HepG2 (cell line): ENCODE results near the gene CEP83. TPM values are rescaled to one million over a fixed set of nuclear protein-coding genes. Genes with fewer than 3 reads are reported as not detected.
"Not testable (repeated sequence)": the region's sequence is repeated elsewhere in the genome, so short reads cannot be mapped to it uniquely, and the experiment has no call there.

Source experiments
- ELF3 ChIP-seq: IDR thresholded peaks from 2 replicates; pipeline ENCODE4 v1.6.1; 2016; ENCODE audit warnings: missing genetic modification reagents, missing compliant biosample characterization
- FOXA1 ChIP-seq, 2 experiments: fragments of 450-650 bp in 1 of 2; sonication (generic) in 1 of 2; formaldehyde crosslinking in 1 of 2; IDR thresholded peaks; 2 replicates each; pipeline versions ENCODE4 v1.4.0 to v1.6.1; 2016 to 2020; ENCODE audit warnings: missing genetic modification reagents in 1 of 2
- FOXA3 ChIP-seq: IDR thresholded peaks from 2 replicates; pipeline ENCODE4 v1.6.1; 2016; ENCODE audit warnings: missing genetic modification reagents, missing compliant biosample characterization
- FOXC1 ChIP-seq: sonication (generic); formaldehyde crosslinking; IDR thresholded peaks from 2 replicates; pipeline ENCODE4 v1.8.0; 2022; ENCODE audit warnings: mild to moderate bottlenecking, missing genetic modification reagents, borderline replicate concordance
- HDAC1 ChIP-seq: sonication (generic); formaldehyde crosslinking; IDR thresholded peaks from 2 replicates; pipeline ENCODE4 v1.5.1; 2020; ENCODE audit warnings: mild to moderate bottlenecking, missing genetic modification reagents
- HIVEP1 ChIP-seq: sonication (generic); formaldehyde crosslinking; IDR thresholded peaks from 2 replicates; pipeline ENCODE4 v1.4.0; 2020; ENCODE audit warnings: mild to moderate bottlenecking, missing genetic modification reagents
- SALL1 ChIP-seq: sonication (generic); formaldehyde crosslinking; IDR thresholded peaks from 2 replicates; pipeline ENCODE4 v1.8.0; 2022; ENCODE audit warnings: mild to moderate bottlenecking, missing genetic modification reagents
- SOX6 ChIP-seq, 2 experiments: fragments of 450-650 bp in 1 of 2; sonication (generic) in 1 of 2; formaldehyde crosslinking in 1 of 2; IDR thresholded peaks; 2 replicates each; pipeline versions ENCODE4 v1.4.0 to v1.6.1; 2017 to 2020; ENCODE audit warnings: antibody characterized with exemption in 1 of 2, mild to moderate bottlenecking in 1 of 2, missing genetic modification reagents in 1 of 2
- SP4 ChIP-seq: sonication (generic); formaldehyde crosslinking; IDR thresholded peaks from 2 replicates; pipeline ENCODE4 v1.8.1; 2023; ENCODE audit warnings: mild to moderate bottlenecking, missing genetic modification reagents
- TBX2 ChIP-seq: sonication (generic); formaldehyde crosslinking; IDR thresholded peaks from 2 replicates; pipeline ENCODE4 v1.5.0; 2020; ENCODE audit warnings: missing genetic modification reagents, mild to moderate bottlenecking, borderline replicate concordance
- ZNF772 ChIP-seq: sonication (generic); formaldehyde crosslinking; IDR thresholded peaks from 2 replicates; pipeline ENCODE4 v1.5.0; 2020; ENCODE audit warnings: mild to moderate bottlenecking, missing genetic modification reagents
- polyA plus RNA-seq, 8 experiments: library from polyadenylated mRNA; depleted of rRNA in 3 of 8; stranded (reverse) in 7 of 8; unstranded in 1 of 8; fragments of >200 nt; fragmentation: Illumina TruSeq in 4 of 8; extraction: Trizol in 4 of 8; gene quantifications; 2 replicates each; pipeline versions ENCODE4 v1.2.1 to v1.2.3, GENCODE V29; 2011 to 2016; ENCODE audit warnings: low read depth in 4 of 8, missing spikeins in 1 of 8, mixed read lengths in 1 of 8; ENCODE audit not compliant: insufficient read depth in 1 of 8
- total RNA-seq, 5 experiments: library from RNA; depleted of rRNA; stranded (reverse); fragments of >200 nt; fragmentation: Illumina TruSeq; extraction: Trizol; gene quantifications; 2 replicates each; pipeline ENCODE4 v1.2.3, GENCODE V29; 2016; ENCODE audit warnings: low read depth in 1 of 5
- TF ChIP-seq, protein P1 (sequence below): sonication (generic); formaldehyde crosslinking; IDR thresholded peaks from 2 replicates; pipeline ENCODE4 v1.5.1; 2020; ENCODE audit warnings: mild to moderate bottlenecking, missing genetic modification reagents, moderate library complexity
- TF ChIP-seq, protein P2 (sequence below): sonication (generic); formaldehyde crosslinking; IDR thresholded peaks from 2 replicates; pipeline ENCODE4; 2020; ENCODE audit warnings: missing genetic modification reagents, mild to moderate bottlenecking, borderline replicate concordance
- TF ChIP-seq, protein P3 (sequence below): sonication (generic); formaldehyde crosslinking; IDR thresholded peaks from 2 replicates; pipeline ENCODE4 v1.4.0; 2020; ENCODE audit warnings: mild to moderate bottlenecking, missing genetic modification reagents
- TF ChIP-seq, protein P4 (sequence below): sonication (generic); formaldehyde crosslinking; IDR thresholded peaks from 2 replicates; pipeline ENCODE4 v1.8.0; 2022; ENCODE audit warnings: missing genetic modification reagents, mild to moderate bottlenecking, moderate library complexity, borderline replicate concordance

Gene CEP83
- total and polyA plus RNA-seq, 2 of the 13 experiments (the other 11 are each of a cell fraction or from before 2014, with no cell fraction given) = 6.2 to 19.2 TPM

DNA sequence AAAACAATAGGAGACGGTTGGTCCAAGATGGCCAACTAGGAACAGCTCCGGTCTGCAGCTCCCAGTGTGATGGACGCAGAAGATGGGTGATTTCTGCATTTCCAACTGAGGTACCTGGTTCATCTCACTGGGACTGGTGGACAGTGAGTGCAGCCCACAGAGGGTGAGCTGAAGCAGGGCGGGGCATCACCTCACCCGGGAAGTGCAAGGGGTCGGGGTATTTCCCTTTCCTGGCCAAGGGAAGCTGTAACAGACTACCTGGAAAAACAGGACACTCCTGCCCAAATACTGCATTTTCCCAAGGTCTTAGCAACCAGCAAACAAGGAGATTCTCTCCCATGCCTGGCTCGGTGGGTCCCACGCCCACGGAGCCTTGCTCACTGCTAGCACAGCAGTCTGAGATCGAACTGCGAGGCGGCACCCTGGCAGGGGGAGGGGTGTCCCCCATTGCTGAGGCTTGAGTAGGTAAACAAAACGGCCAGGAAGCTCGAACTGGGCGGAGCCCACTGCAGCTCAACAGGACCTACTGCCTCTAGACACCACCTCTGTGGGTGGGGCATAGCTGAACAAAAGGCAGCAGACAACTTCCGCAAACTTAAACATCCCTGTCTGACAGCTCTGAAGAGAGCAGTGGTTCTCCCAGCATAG lies 70.1 kb downstream of the CEP83 start (continued):
- TF ChIP-seq, protein P1, sequence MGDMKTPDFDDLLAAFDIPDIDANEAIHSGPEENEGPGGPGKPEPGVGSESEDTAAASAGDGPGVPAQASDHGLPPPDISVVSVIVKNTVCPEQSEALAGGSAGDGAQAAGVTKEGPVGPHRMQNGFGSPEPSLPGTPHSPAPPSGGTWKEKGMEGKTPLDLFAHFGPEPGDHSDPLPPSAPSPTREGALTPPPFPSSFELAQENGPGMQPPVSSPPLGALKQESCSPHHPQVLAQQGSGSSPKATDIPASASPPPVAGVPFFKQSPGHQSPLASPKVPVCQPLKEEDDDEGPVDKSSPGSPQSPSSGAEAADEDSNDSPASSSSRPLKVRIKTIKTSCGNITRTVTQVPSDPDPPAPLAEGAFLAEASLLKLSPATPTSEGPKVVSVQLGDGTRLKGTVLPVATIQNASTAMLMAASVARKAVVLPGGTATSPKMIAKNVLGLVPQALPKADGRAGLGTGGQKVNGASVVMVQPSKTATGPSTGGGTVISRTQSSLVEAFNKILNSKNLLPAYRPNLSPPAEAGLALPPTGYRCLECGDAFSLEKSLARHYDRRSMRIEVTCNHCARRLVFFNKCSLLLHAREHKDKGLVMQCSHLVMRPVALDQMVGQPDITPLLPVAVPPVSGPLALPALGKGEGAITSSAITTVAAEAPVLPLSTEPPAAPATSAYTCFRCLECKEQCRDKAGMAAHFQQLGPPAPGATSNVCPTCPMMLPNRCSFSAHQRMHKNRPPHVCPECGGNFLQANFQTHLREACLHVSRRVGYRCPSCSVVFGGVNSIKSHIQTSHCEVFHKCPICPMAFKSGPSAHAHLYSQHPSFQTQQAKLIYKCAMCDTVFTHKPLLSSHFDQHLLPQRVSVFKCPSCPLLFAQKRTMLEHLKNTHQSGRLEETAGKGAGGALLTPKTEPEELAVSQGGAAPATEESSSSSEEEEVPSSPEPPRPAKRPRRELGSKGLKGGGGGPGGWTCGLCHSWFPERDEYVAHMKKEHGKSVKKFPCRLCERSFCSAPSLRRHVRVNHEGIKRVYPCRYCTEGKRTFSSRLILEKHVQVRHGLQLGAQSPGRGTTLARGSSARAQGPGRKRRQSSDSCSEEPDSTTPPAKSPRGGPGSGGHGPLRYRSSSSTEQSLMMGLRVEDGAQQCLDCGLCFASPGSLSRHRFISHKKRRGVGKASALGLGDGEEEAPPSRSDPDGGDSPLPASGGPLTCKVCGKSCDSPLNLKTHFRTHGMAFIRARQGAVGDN = peak; percentile 79
- TF ChIP-seq, protein P2, sequence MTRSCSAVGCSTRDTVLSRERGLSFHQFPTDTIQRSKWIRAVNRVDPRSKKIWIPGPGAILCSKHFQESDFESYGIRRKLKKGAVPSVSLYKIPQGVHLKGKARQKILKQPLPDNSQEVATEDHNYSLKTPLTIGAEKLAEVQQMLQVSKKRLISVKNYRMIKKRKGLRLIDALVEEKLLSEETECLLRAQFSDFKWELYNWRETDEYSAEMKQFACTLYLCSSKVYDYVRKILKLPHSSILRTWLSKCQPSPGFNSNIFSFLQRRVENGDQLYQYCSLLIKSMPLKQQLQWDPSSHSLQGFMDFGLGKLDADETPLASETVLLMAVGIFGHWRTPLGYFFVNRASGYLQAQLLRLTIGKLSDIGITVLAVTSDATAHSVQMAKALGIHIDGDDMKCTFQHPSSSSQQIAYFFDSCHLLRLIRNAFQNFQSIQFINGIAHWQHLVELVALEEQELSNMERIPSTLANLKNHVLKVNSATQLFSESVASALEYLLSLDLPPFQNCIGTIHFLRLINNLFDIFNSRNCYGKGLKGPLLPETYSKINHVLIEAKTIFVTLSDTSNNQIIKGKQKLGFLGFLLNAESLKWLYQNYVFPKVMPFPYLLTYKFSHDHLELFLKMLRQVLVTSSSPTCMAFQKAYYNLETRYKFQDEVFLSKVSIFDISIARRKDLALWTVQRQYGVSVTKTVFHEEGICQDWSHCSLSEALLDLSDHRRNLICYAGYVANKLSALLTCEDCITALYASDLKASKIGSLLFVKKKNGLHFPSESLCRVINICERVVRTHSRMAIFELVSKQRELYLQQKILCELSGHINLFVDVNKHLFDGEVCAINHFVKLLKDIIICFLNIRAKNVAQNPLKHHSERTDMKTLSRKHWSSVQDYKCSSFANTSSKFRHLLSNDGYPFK (CRISPR knock-in tag) = peak; percentile 56; the same call in 1 of the 2 replicates
- peak; percentile 40; the same call in 1 of the 2 replicates for TF ChIP-seq ZNF772 (CRISPR knock-in tag)
- TF ChIP-seq FOXA3 (CRISPR knock-in tag) = peak; percentile 56
- TF ChIP-seq, protein P3, sequence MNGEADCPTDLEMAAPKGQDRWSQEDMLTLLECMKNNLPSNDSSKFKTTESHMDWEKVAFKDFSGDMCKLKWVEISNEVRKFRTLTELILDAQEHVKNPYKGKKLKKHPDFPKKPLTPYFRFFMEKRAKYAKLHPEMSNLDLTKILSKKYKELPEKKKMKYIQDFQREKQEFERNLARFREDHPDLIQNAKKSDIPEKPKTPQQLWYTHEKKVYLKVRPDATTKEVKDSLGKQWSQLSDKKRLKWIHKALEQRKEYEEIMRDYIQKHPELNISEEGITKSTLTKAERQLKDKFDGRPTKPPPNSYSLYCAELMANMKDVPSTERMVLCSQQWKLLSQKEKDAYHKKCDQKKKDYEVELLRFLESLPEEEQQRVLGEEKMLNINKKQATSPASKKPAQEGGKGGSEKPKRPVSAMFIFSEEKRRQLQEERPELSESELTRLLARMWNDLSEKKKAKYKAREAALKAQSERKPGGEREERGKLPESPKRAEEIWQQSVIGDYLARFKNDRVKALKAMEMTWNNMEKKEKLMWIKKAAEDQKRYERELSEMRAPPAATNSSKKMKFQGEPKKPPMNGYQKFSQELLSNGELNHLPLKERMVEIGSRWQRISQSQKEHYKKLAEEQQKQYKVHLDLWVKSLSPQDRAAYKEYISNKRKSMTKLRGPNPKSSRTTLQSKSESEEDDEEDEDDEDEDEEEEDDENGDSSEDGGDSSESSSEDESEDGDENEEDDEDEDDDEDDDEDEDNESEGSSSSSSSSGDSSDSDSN (CRISPR knock-in tag) = peak; percentile 23; the same call in 1 of the 2 replicates
- peak; percentile 58; the same call in 1 of the 2 replicates for TF ChIP-seq TBX2 (CRISPR knock-in tag)
- TF ChIP-seq FOXA1, SOX6 (IDR thresholded peaks at IDR 0.05): not testable (repeated sequence)
- peak; percentile 39; the same call in 1 of the 2 replicates for TF ChIP-seq FOXA1 (CRISPR knock-in tag; IDR thresholded peaks at IDR 0.05)
- TF ChIP-seq SP4 (CRISPR knock-in tag) = peak; percentile 41; the same call in 1 of the 2 replicates
- TF ChIP-seq SALL1 (CRISPR knock-in tag) = peak; percentile 74
- peak; percentile 73 for TF ChIP-seq SOX6 (CRISPR knock-in tag; IDR thresholded peaks at IDR 0.05)
- peak; percentile 79 for TF ChIP-seq HIVEP1 (CRISPR knock-in tag)
- TF ChIP-seq, protein P4, sequence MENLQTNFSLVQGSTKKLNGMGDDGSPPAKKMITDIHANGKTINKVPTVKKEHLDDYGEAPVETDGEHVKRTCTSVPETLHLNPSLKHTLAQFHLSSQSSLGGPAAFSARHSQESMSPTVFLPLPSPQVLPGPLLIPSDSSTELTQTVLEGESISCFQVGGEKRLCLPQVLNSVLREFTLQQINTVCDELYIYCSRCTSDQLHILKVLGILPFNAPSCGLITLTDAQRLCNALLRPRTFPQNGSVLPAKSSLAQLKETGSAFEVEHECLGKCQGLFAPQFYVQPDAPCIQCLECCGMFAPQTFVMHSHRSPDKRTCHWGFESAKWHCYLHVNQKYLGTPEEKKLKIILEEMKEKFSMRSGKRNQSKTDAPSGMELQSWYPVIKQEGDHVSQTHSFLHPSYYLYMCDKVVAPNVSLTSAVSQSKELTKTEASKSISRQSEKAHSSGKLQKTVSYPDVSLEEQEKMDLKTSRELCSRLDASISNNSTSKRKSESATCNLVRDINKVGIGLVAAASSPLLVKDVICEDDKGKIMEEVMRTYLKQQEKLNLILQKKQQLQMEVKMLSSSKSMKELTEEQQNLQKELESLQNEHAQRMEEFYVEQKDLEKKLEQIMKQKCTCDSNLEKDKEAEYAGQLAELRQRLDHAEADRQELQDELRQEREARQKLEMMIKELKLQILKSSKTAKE (CRISPR knock-in tag) = 0 out of 2 replicates have a peak, but pooled peaks have one; percentile 24
- peak; percentile 13; the same call in 1 of the 2 replicates for TF ChIP-seq FOXC1 (CRISPR knock-in tag)
- TF ChIP-seq ELF3 (CRISPR knock-in tag) = peak; percentile 88
- peak; percentile 24; the same call in 1 of the 2 replicates for TF ChIP-seq HDAC1 (CRISPR knock-in tag)
